ENCODE data around the gene SCAPER. TPM values are rescaled to one million over a fixed set of nuclear protein-coding genes. Genes with fewer than 3 reads are reported as not detected.

SCAPER gene
- total RNA-seq, 3 donors from 2014 or later: 19.5 to 49.8 (median 28.5) TPM

DNA sequence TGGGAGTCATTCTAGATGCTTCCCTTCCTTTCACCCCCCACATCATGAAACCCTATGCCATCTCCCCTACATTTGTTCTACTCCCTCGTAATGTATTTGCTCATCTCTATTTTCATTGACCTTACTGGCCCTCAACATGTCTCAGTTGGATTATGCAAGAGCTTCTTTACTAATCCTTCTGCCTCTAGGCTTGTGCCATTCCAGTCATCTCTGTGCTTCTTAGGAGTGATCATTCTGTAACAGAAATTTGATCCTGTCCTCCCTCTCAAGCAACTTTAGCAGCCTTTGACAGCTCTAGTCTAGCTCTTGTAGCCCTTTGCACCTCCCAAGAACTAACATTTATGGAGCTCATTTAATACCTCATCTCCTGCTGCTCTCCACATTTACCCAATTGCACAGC, 503.9 kb downstream of the SCAPER start:
- no peaks in the 10 kb centered on the region for H3K4me1 ChIP-seq
- no peak overlapping the region for H3K4me3 ChIP-seq
- DNase-seq (ENCODE audit: low spot score in 2 of 2): no peak
- H3K36me3 ChIP-seq: no peaks in the 10 kb centered on the region
- no peaks in the 10 kb centered on the region for H3K27me3 ChIP-seq
- no peak overlapping the region for H3K27ac ChIP-seq
- TF ChIP-seq POLR2A (IDR thresholded peaks at IDR 0.05) (no peak), POLR2AphosphoS5 (IDR thresholded peaks at IDR 0.05) (no peak)
- TF ChIP-seq, protein P1, sequence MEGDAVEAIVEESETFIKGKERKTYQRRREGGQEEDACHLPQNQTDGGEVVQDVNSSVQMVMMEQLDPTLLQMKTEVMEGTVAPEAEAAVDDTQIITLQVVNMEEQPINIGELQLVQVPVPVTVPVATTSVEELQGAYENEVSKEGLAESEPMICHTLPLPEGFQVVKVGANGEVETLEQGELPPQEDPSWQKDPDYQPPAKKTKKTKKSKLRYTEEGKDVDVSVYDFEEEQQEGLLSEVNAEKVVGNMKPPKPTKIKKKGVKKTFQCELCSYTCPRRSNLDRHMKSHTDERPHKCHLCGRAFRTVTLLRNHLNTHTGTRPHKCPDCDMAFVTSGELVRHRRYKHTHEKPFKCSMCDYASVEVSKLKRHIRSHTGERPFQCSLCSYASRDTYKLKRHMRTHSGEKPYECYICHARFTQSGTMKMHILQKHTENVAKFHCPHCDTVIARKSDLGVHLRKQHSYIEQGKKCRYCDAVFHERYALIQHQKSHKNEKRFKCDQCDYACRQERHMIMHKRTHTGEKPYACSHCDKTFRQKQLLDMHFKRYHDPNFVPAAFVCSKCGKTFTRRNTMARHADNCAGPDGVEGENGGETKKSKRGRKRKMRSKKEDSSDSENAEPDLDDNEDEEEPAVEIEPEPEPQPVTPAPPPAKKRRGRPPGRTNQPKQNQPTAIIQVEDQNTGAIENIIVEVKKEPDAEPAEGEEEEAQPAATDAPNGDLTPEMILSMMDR (IDR thresholded peaks at IDR 0.05): no peak
- intact Hi-C loops (cut with DNase I; ENCODE audit: low total_unique reads): no loop called here
- no peaks in the 10 kb centered on the region for H3K9me3 ChIP-seq

DNA sequence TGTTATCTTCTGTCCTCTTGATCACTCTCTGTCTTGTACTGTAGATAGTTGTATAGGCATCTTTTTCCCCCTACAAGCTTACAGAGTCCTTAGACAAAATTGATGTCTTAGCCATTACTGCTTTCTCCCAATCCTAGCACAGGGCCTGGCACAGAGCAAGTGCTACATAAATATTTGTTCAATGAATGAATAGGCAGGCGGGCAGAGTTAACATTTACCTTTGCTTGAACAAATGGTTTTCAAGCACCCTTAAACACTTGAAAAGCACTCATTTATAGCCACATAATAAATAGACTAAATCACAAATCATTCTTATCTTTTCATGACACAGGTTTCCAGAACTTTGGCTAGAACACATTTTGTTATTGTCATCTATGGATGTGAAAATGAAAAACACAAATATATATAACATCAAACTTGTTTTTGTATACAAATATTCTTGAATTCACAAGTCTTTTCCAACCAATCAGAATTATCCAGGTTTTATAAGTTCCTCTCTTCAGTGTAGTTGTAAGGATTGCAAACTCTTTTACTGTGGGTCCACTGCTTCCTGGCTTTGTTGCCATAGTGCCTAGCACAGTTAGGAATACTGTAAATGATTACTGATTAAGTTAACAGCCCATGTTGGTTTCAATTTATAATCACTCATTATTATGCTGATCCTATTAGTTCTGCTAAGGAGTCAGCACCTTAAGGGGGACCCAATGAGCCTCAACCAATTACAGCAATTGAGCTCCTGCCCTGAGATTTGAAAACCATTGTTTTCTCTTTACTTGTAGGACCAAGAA, 506.6 kb downstream of the SCAPER start:
- no peaks in the 10 kb centered on the region for H3K36me3 ChIP-seq
- TF ChIP-seq POLR2AphosphoS5 (IDR thresholded peaks at IDR 0.05): no peak
- TF ChIP-seq, protein P1 (IDR thresholded peaks at IDR 0.05): no peak
- TF ChIP-seq POLR2A (IDR thresholded peaks at IDR 0.05): no peak
- no peaks in the 10 kb centered on the region for H3K9me3 ChIP-seq
- H3K27me3 ChIP-seq: no peaks in the 10 kb centered on the region
- no peak for DNase-seq (ENCODE audit: low spot score in 2 of 2)
- no peak overlapping the region for H3K4me3 ChIP-seq
- intact Hi-C loops (cut with DNase I; ENCODE audit: low total_unique reads): no loop called here
- no peaks in the 10 kb centered on the region for H3K4me1 ChIP-seq
- H3K27ac ChIP-seq: no peak overlapping the region

DNA sequence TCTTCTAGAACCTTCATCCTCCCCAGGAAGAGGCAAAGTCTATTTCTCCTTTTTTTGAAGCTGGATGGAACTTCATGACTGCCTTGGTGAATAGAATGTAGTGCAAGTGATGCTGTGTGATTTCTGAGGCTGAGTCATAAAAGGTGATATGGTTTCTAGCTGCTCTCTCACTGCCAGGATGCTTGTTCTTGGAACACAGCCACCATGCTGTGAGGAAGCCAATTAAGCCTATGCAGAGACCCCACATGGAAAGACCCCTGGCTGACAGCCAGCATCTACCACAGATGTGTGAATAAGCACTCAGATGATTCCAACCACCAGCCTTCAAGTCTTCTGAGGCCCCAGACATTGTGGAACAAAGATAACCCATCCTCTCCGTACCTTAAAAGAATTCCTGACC, 511.5 kb downstream of the SCAPER start:
- Histone ChIP-seq H3K9me3 (no peaks in the 10 kb centered on the region), H3K36me3 (no peaks in the 10 kb centered on the region), H3K4me1 (no peaks in the 10 kb centered on the region), H3K4me3 (no peak overlapping the region), H3K27ac (no peak overlapping the region), H3K27me3 (no peaks in the 10 kb centered on the region)
- DNase-seq (ENCODE audit: low spot score in 2 of 2): no peak
- intact Hi-C loops (cut with DNase I; ENCODE audit: low total_unique reads): no loop called here
- no peak for TF ChIP-seq POLR2A (IDR thresholded peaks at IDR 0.05)
- no peak for TF ChIP-seq POLR2AphosphoS5 (IDR thresholded peaks at IDR 0.05)
- TF ChIP-seq, protein P1 (IDR thresholded peaks at IDR 0.05): no peak

GRCh38 chr15:76391847-76392246, 513.3 kb downstream of the SCAPER start:
- TF ChIP-seq POLR2AphosphoS5 (IDR thresholded peaks at IDR 0.05) (no peak), POLR2A (IDR thresholded peaks at IDR 0.05) (no peak)
- TF ChIP-seq, protein P1 (IDR thresholded peaks at IDR 0.05): no peak
- no peaks in the 10 kb centered on the region for H3K4me1 ChIP-seq
- H3K9me3 ChIP-seq: no peaks in the 10 kb centered on the region
- intact Hi-C loops (cut with DNase I; ENCODE audit: low total_unique reads): no loop called here
- DNase-seq (ENCODE audit: low spot score in 2 of 2): no peak
- no peaks in the 10 kb centered on the region for H3K36me3 ChIP-seq
- H3K27me3 ChIP-seq: no peaks in the 10 kb centered on the region
- no peak overlapping the region for H3K4me3 ChIP-seq
- no peak overlapping the region for H3K27ac ChIP-seq

DNA sequence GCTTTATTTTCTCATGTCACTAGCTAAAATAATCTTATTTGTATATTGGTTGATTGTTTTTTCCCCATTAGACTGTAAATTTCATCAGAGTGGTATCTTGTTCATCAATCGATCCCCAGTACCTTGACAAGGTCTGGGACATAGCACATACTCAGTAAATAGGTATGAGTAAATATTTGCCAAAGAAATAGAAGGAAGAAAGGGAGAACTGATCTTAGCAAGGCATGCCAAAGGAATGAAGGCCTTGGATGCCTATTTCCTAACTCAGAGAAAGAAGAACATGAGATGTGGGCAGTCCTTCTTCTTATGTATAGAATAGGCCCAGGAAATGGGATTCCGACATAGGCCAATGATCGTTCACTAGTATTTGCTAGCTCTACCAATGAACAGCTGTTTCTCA, 513.8 kb downstream of the SCAPER start:
- DNase-seq (ENCODE audit: low spot score in 2 of 2): no peak
- Histone ChIP-seq H3K27ac (no peak overlapping the region), H3K27me3 (no peaks in the 10 kb centered on the region), H3K4me3 (no peak overlapping the region), H3K9me3 (no peaks in the 10 kb centered on the region), H3K4me1 (no peaks in the 10 kb centered on the region), H3K36me3 (no peaks in the 10 kb centered on the region)
- intact Hi-C loops (cut with DNase I; ENCODE audit: low total_unique reads): no loop called here
- TF ChIP-seq POLR2AphosphoS5 (IDR thresholded peaks at IDR 0.05) (no peak), POLR2A (IDR thresholded peaks at IDR 0.05) (no peak)
- TF ChIP-seq, protein P1 (IDR thresholded peaks at IDR 0.05): no peak

All from breast epithelium (tissue), 4 donors.